Stimulated activated CD8-positive, alpha-beta memory T cell treated with anti-CD3 and anti-CD28 coated beads, Interleukin-12 subunit alpha, Interleukin-12 subunit beta, amount 100 ng/mL, for 1 hour (primary cell): Measurements from ENCODE around the gene RNF146.
"Not testable (repeated sequence)": the region's sequence is repeated elsewhere in the genome, so short reads cannot be mapped to it uniquely, and the experiment has no call there.

Experiments used
- DNase-seq: peaks from one replicate; pipeline ENCODE4 v3.0.0-alpha.2; 2020; ENCODE audit warnings: low read depth

Gene RNF146

GRCh38 chr6:127282184-127282583 lies 15.5 kb downstream of the RNF146 start:
- DNase-seq: no peak

- no peak for DNase-seq
Observed at GRCh38 chr6:127288705-127289104, 22.0 kb downstream of the RNF146 start.

GRCh38 chr6:127289934-127290333 lies 23.3 kb downstream of the RNF146 start:
- no peak for DNase-seq

- DNase-seq: no peak
Observed at GRCh38 chr6:127290391-127291265, 24.0 kb downstream of the RNF146 start.

GRCh38 chr6:127291495-127291894 lies 24.8 kb downstream of the RNF146 start:
- DNase-seq: no peak

- DNase-seq: no peak
Observed at GRCh38 chr6:127297502-127298070, 30.9 kb downstream of the RNF146 start.

- DNase-seq: no peak
Observed at GRCh38 chr6:127298475-127298874, 31.8 kb downstream of the RNF146 start.

GRCh38 chr6:127299522-127300240 lies 33.0 kb downstream of the RNF146 start:
- no peak for DNase-seq

GRCh38 chr6:127300411-127300810 lies 33.7 kb downstream of the RNF146 start:
- no peak for DNase-seq

- DNase-seq: no peak
Observed at GRCh38 chr6:127301199-127301700, 34.6 kb downstream of the RNF146 start.

GRCh38 chr6:127302728-127303660 lies 36.3 kb downstream of the RNF146 start:
- DNase-seq: peak; percentile 16

- DNase-seq: no peak
Observed at GRCh38 chr6:127303917-127304316, 37.3 kb downstream of the RNF146 start.

GRCh38 chr6:127305741-127306140 lies 39.1 kb downstream of the RNF146 start:
- DNase-seq: no peak

- DNase-seq: no peak
Observed at GRCh38 chr6:127317388-127318128, 50.9 kb downstream of the RNF146 start.

GRCh38 chr6:127319686-127320085 lies 53.0 kb downstream of the RNF146 start:
- DNase-seq: no peak

GRCh38 chr6:127328043-127328609 lies 61.5 kb downstream of the RNF146 start:
- no peak for DNase-seq

- not testable (repeated sequence) for DNase-seq
Observed at GRCh38 chr6:127331256-127331655, 64.6 kb downstream of the RNF146 start.

- DNase-seq: no peak
Observed at GRCh38 chr6:127332383-127332961, 65.8 kb downstream of the RNF146 start.
